Hippocampal formation (tissue), 2 donors: ENCODE measurements around the gene LMNTD1.
"Not testable (repeated sequence)": the region's sequence is repeated elsewhere in the genome, so short reads cannot be mapped to it uniquely, and the experiment has no call there.

Experiments used
- DNase-seq, 2 donors: peaks; one replicate each; lab custom pipeline; 2025; lab: John Stamatoyannopoulos, UW

LMNTD1 gene

GRCh38 chr12:25491396-25492325, 61.4 kb downstream of the LMNTD1 start:
- no peak for DNase-seq

GRCh38 chr12:25488956-25489870, 63.9 kb downstream of the LMNTD1 start:
- DNase-seq, result not testable (repeated sequence)

GRCh38 chr12:25482625-25483024, 70.5 kb downstream of the LMNTD1 start:
- DNase-seq, result no peak

- no peak for DNase-seq
Measured at GRCh38 chr12:25480145-25480544, 72.9 kb downstream of the LMNTD1 start.

GRCh38 chr12:25477217-25477616, 75.9 kb downstream of the LMNTD1 start:
- no peak for DNase-seq

GRCh38 chr12:25472453-25472852, 80.6 kb downstream of the LMNTD1 start:
- no peak for DNase-seq

- DNase-seq, result no peak
Measured at GRCh38 chr12:25469861-25470260, 83.2 kb downstream of the LMNTD1 start.

- DNase-seq, result no peak
Measured at GRCh38 chr12:25469368-25469767, 83.7 kb downstream of the LMNTD1 start.

- DNase-seq, result no peak
Measured at GRCh38 chr12:25463521-25463920, 89.6 kb downstream of the LMNTD1 start.

GRCh38 chr12:25463005-25463404, 90.1 kb downstream of the LMNTD1 start:
- DNase-seq, result no peak

- no peak for DNase-seq
Measured at GRCh38 chr12:25459541-25459951, 93.5 kb downstream of the LMNTD1 start.

- peak in 1 of 2 donors; percentile 6 for DNase-seq
Measured at GRCh38 chr12:25458047-25458552, 95.0 kb downstream of the LMNTD1 start.

- no peak for DNase-seq
Measured at GRCh38 chr12:25456474-25456873, 96.6 kb downstream of the LMNTD1 start.

- no peak for DNase-seq
Measured at GRCh38 chr12:25455696-25456095, 97.4 kb downstream of the LMNTD1 start.

GRCh38 chr12:25449007-25449406, 104.1 kb downstream of the LMNTD1 start:
- DNase-seq, result no peak

GRCh38 chr12:25447046-25447445, 106.0 kb downstream of the LMNTD1 start:
- DNase-seq, result no peak

- DNase-seq, result no peak
Measured at GRCh38 chr12:25438638-25439037, 114.4 kb downstream of the LMNTD1 start.

- peak; percentile 29 to 79 for DNase-seq
Measured at GRCh38 chr12:25436206-25437030, 116.7 kb downstream of the LMNTD1 start.

- no peak for DNase-seq
Measured at GRCh38 chr12:25435431-25435830, 117.7 kb downstream of the LMNTD1 start.

GRCh38 chr12:25434515-25434914, 118.6 kb downstream of the LMNTD1 start:
- no peak for DNase-seq

- DNase-seq, result no peak
Measured at GRCh38 chr12:25433581-25434325, 119.3 kb downstream of the LMNTD1 start.
